Transverse colon (tissue), 4 donors: ENCODE measurements around the gene RASA4B. TPM values are rescaled to one million over a fixed set of nuclear protein-coding genes. Genes with fewer than 3 reads are reported as not detected.

Experiments
- DNase-seq: peaks from one replicate; pipeline ENCODE4 v3.0.0-alpha.2; 2019
- H3K27ac ChIP-seq, 4 donors: fragments of 200-600 bp; sonication (generic); 2 replicates each; pipeline ENCODE4 v1.5.1; 2016 to 2018; ENCODE audit warnings: inconsistent platforms in 4 of 4
- H3K27me3 ChIP-seq: fragments of 200-600 bp; sonication (generic); 2 replicates; pipeline ENCODE4 v1.5.1; 2017; ENCODE audit warnings: inconsistent platforms
- H3K36me3 ChIP-seq, 4 donors: fragments of 200-600 bp; sonication (generic); 2 replicates each; pipeline ENCODE4 v1.5.1; 2017 to 2019; ENCODE audit warnings: inconsistent platforms in 4 of 4
- H3K4me1 ChIP-seq, 4 donors: fragments of 200-600 bp; sonication (generic); 2 replicates each; pipeline ENCODE4 v1.5.1; 2017 to 2020; ENCODE audit warnings: inconsistent platforms in 4 of 4
- H3K4me3 ChIP-seq, 4 donors: fragments of 200-600 bp; sonication (generic); 1 replicate in 1 of 4; 2 replicates in 3 of 4; pipeline versions ENCODE4 v1.5.1 to v1.6.1; 2017 to 2019; ENCODE audit warnings: inconsistent platforms in 4 of 4
- H3K9me3 ChIP-seq, 2 donors: fragments of 200-600 bp; sonication (generic); 2 replicates each; pipeline ENCODE4 v1.5.1; 2017 to 2019; ENCODE audit warnings: inconsistent platforms in 2 of 2
- CTCF ChIP-seq, 5 experiments: fragments of 200-600 bp in 3 of 5; fragments of 450-650 bp in 2 of 5; sonication (generic) in 3 of 5; IDR thresholded peaks; 1 replicate in 2 of 5; 2 replicates in 3 of 5; pipeline ENCODE4 v1.5.1; 2016 to 2017; ENCODE audit warnings: antibody characterized with exemption in 5 of 5, inconsistent platforms in 3 of 5, mild to moderate bottlenecking in 2 of 5, moderate library complexity in 1 of 5
- EP300 ChIP-seq: sonication (generic); formaldehyde crosslinking; IDR thresholded peaks from one replicate; pipeline ENCODE4 v1.6.1; 2017; ENCODE audit warnings: antibody characterized with exemption, low read depth
- POLR2A ChIP-seq: fragments of 450-650 bp; IDR thresholded peaks from one replicate; pipeline ENCODE4 v1.6.1; 2016; ENCODE audit warnings: antibody characterized with exemption, mild to moderate bottlenecking, moderate library complexity
- POLR2AphosphoS5 ChIP-seq, 3 donors: sonication (generic); formaldehyde crosslinking; IDR thresholded peaks; one replicate each; pipeline ENCODE4 v1.6.1; 2016; ENCODE audit warnings: antibody characterized with exemption in 3 of 3
- WGBS, 2 donors: methylation state at CpG; one replicate each; pipeline ENCODE4 v1.1.5; 2018; ENCODE audit warnings: low coverage in 1 of 2; 5-methylcytosine and 5-hydroxymethylcytosine counted together
- in situ Hi-C, 4 donors: fragments of 200-750 bp; cut with MboI; loops; one replicate each; pipeline versions ENCODE4 v1.15.0 to v1.15.1; 2017; ENCODE audit warnings: low sequenced_read_pairs in 3 of 4, low pct_ligation_motif_present in 1 of 4, low pct_unique_long_range_greater_than_20kb in 1 of 4
- intact Hi-C: fragments of 100-400 bp; cut with DNase I; formaldehyde crosslinking; loops from one replicate; pipeline ENCODE4 v1.15.1; 2023; ENCODE audit warnings: low total_unique reads
- total RNA-seq, 4 donors: library from RNA; depleted of rRNA; stranded (reverse); fragments of >200 nt; gene quantifications; one replicate each; pipeline ENCODE4 v1.1.0, GENCODE V29; 2016

The RASA4B gene
- total RNA-seq, 4 donors from 2014 or later, result 10.9 to 41.9 (median 19.8) TPM

- H3K4me3 ChIP-seq, result no peak overlapping the region
- intact Hi-C loops (no loop called here), in situ Hi-C loops (no loop called here)
- 86% methylated on average over 31 of the region's 31 CpGs; no CpG with 5 or more reads in 1 of the 2 donors for WGBS, 2 donors
- H3K4me1 ChIP-seq, result peaks cover 0 to 14% (median 10%) of the 10 kb centered on the region in 4 donors
- no peaks in the 10 kb centered on the region for H3K9me3 ChIP-seq
- no peaks in the 10 kb centered on the region for H3K27me3 ChIP-seq
- peaks cover 0 to 7% (median 0%) of the 10 kb centered on the region in 4 donors for H3K36me3 ChIP-seq
- H3K27ac ChIP-seq, result no peak overlapping the region
- DNase-seq, result no peak
- TF ChIP-seq CTCF (IDR thresholded peaks at IDR 0.05) (no peak), EP300 (no peak), POLR2AphosphoS5 (IDR thresholded peaks at IDR 0.05) (no peak), POLR2A (no peak)
These were observed 45.2 kb downstream of the RASA4B start for GRCh38 chr7:102472126-102473041.

- H3K4me1 ChIP-seq, result peaks cover 0 to 16% (median 10%) of the 10 kb centered on the region in 4 donors
- 88% methylated on average over 6 of the region's 6 CpGs; no CpG with 5 or more reads in 1 of the 2 donors for WGBS, 2 donors
- no peak for DNase-seq
- intact Hi-C loops, result no loop called here
- no peak for TF ChIP-seq POLR2A
- TF ChIP-seq POLR2AphosphoS5 (IDR thresholded peaks at IDR 0.05), result no peak
- no peak for TF ChIP-seq EP300
- TF ChIP-seq CTCF (IDR thresholded peaks at IDR 0.05), result no peak
- H3K27ac ChIP-seq, result no peak overlapping the region
- H3K4me3 ChIP-seq, result no peak overlapping the region
- no peaks in the 10 kb centered on the region for H3K9me3 ChIP-seq
- in situ Hi-C loops, result no loop called here
- H3K27me3 ChIP-seq, result no peaks in the 10 kb centered on the region
- peaks cover 0 to 7% (median 0%) of the 10 kb centered on the region in 4 donors for H3K36me3 ChIP-seq
These were observed 45.8 kb downstream of the RASA4B start for GRCh38 chr7:102471791-102472125.

GRCh38 chr7:102469972-102470825, 47.4 kb downstream of the RASA4B start:
- 59 to 60% methylated on average over 1 to 20 of the region's 20 CpGs for WGBS, 2 donors
- in situ Hi-C loops, result loop anchor here in 1 of 4 donors (10.0 kb wide), 1 partner anchor 65 kb away; no protein-coding TSS in a partner anchor
- TF ChIP-seq CTCF (IDR thresholded peaks at IDR 0.05), result peak in 1 of 5 experiments; percentile 24
- no peak for TF ChIP-seq EP300
- TF ChIP-seq POLR2AphosphoS5 (IDR thresholded peaks at IDR 0.05), result peak; percentile 58 to 73 (median 63)
- TF ChIP-seq POLR2A, result peak; percentile 11
- intact Hi-C loops, result no loop called here
- H3K4me3 ChIP-seq, result no peak overlapping the region
- H3K36me3 ChIP-seq, result peaks cover 0 to 7% (median 0%) of the 10 kb centered on the region in 4 donors
- DNase-seq, result peak; percentile 88
- peak overlapping the region; percentile 24 to 65 (median 34) for H3K27ac ChIP-seq
- H3K4me1 ChIP-seq, result peaks cover 6 to 28% (median 18%) of the 10 kb centered on the region in 4 donors
- no peaks in the 10 kb centered on the region for H3K27me3 ChIP-seq
- H3K9me3 ChIP-seq, result no peaks in the 10 kb centered on the region
